A673 (cell line): ENCODE data around the gene RNF175.

Experiments used
- CTCF ChIP-seq: fragments of 300-800, 200-600 bp; sonication (generic); conservative IDR thresholded peaks from 2 replicates; pipeline ENCODE4 v1.5.1; 2017; ENCODE audit warnings: low read depth, mild to moderate bottlenecking, antibody characterized with exemption, low read length, moderate library complexity, mixed read lengths
- EZH2 ChIP-seq: fragments of 200-600 bp; sonication (generic); IDR thresholded peaks from 2 replicates; pipeline ENCODE4 v1.6.1; 2017; ENCODE audit warnings: borderline replicate concordance, low read depth, mild to moderate bottlenecking, mixed read lengths, antibody characterized with exemption, low read length; ENCODE audit not compliant: poor library complexity, severe bottlenecking

GRCh38 chr4:153778383-153778782, 18.6 kb upstream of the RNF175 start:
- TF ChIP-seq CTCF (no peak), EZH2 (no peak)
